ENCODE measurements around the gene GBP3.

DNA sequence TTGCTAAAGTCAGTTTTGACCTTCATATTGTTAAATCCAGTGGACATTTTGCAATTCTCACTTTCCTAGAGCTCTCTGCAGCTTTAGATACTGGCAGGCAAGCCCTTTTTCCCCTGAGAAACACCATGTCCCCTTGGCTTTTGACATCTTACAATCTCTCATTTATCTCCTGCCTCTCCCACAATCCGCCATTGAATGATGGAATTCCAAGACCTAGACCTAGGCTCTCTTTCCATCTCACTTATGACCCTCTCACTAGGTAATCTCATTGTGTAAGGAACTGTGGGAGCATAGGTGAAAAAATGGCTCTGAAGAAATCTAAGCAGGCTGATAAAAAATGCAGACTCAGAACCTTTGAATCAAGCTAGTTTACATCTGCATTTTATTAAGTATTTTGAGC lies 32.2 kb downstream of the GBP3 start:
- TF ChIP-seq, protein P1, sequence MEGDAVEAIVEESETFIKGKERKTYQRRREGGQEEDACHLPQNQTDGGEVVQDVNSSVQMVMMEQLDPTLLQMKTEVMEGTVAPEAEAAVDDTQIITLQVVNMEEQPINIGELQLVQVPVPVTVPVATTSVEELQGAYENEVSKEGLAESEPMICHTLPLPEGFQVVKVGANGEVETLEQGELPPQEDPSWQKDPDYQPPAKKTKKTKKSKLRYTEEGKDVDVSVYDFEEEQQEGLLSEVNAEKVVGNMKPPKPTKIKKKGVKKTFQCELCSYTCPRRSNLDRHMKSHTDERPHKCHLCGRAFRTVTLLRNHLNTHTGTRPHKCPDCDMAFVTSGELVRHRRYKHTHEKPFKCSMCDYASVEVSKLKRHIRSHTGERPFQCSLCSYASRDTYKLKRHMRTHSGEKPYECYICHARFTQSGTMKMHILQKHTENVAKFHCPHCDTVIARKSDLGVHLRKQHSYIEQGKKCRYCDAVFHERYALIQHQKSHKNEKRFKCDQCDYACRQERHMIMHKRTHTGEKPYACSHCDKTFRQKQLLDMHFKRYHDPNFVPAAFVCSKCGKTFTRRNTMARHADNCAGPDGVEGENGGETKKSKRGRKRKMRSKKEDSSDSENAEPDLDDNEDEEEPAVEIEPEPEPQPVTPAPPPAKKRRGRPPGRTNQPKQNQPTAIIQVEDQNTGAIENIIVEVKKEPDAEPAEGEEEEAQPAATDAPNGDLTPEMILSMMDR (IDR thresholded peaks at IDR 0.05): no peak
- TF ChIP-seq POLR2A (IDR thresholded peaks at IDR 0.05) (no peak), POLR2AphosphoS5 (IDR thresholded peaks at IDR 0.05) (no peak), EP300 (IDR thresholded peaks at IDR 0.05) (no peak)
